Measurements from ENCODE around the gene TUBA3D.
"Not testable (repeated sequence)": the region's sequence is repeated elsewhere in the genome, so short reads cannot be mapped to it uniquely, and the experiment has no call there.

GRCh38 chr2:131478074-131478849 is 2.3 kb downstream of the TUBA3D start:
- not testable (repeated sequence) for TF ChIP-seq CTCF (IDR thresholded peaks at IDR 0.05; ENCODE audit: insufficient read depth, low read depth, low read length); EZH2 (IDR thresholded peaks at IDR 0.05; ENCODE audit: insufficient read depth, low read length)
